IMR-90 (cell line): ENCODE measurements around the gene IL17A.
"Not testable (repeated sequence)": the region's sequence is repeated elsewhere in the genome, so short reads cannot be mapped to it uniquely, and the experiment has no call there.

Experiments
- BHLHE40 ChIP-seq: fragments of 150-350 bp; IDR thresholded peaks from 2 replicates; pipeline ENCODE4 v1.6.1; 2016; ENCODE audit warnings: mild to moderate bottlenecking, low read depth, low read length
- CEBPB ChIP-seq: IDR thresholded peaks from 2 replicates; pipeline ENCODE4 v1.6.1; 2012; ENCODE audit warnings: low read depth, low read length, improper control_type of control experiment
- MAFK ChIP-seq: IDR thresholded peaks from 2 replicates; pipeline ENCODE4 v1.6.1; 2012; ENCODE audit warnings: low read depth, low read length, improper control_type of control experiment
- POLR2A ChIP-seq: IDR thresholded peaks from 2 replicates; pipeline ENCODE4 v1.6.1; 2012; ENCODE audit warnings: mild to moderate bottlenecking, low read depth, low read length
- RCOR1 ChIP-seq: IDR thresholded peaks from 2 replicates; pipeline ENCODE4 v1.6.1; 2012; ENCODE audit warnings: mild to moderate bottlenecking, low read length, improper control_type of control experiment; ENCODE audit not compliant: insufficient replicate concordance
- TF ChIP-seq, protein P1 (sequence below): conservative IDR thresholded peaks from 2 replicates; pipeline ENCODE4 v1.5.1; 2012; ENCODE audit warnings: mild to moderate bottlenecking, low read depth, low read length, improper control_type of control experiment
- TF ChIP-seq, protein P2 (sequence below): fragments of 150-350 bp; IDR thresholded peaks from 2 replicates; pipeline ENCODE4 v1.6.1; 2017; ENCODE audit warnings: mild to moderate bottlenecking, antibody characterized with exemption, low read length, low read depth

DNA sequence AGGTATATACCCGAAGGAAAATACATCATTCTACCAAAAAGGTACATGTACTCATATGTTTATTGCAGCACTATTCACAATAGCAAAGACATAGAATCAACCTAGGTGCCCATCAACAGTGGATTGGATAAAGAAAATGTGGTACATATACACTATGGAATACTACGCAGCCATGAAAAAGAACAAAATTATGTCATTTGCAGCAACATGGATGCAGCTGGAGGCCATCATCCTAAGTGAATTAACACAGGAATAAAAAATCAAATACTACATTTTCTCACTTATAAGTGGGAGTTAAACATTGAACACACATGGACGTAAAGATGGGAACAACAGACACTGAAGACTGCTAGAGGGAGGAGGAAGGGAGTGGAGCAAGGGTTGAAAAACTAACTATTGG is 17.8 kb upstream of the IL17A start:
- TF ChIP-seq, protein P1, sequence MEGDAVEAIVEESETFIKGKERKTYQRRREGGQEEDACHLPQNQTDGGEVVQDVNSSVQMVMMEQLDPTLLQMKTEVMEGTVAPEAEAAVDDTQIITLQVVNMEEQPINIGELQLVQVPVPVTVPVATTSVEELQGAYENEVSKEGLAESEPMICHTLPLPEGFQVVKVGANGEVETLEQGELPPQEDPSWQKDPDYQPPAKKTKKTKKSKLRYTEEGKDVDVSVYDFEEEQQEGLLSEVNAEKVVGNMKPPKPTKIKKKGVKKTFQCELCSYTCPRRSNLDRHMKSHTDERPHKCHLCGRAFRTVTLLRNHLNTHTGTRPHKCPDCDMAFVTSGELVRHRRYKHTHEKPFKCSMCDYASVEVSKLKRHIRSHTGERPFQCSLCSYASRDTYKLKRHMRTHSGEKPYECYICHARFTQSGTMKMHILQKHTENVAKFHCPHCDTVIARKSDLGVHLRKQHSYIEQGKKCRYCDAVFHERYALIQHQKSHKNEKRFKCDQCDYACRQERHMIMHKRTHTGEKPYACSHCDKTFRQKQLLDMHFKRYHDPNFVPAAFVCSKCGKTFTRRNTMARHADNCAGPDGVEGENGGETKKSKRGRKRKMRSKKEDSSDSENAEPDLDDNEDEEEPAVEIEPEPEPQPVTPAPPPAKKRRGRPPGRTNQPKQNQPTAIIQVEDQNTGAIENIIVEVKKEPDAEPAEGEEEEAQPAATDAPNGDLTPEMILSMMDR: not testable (repeated sequence)
- TF ChIP-seq BHLHE40, POLR2A, RCOR1, MAFK, CEBPB: not testable (repeated sequence)
- TF ChIP-seq, protein P2, sequence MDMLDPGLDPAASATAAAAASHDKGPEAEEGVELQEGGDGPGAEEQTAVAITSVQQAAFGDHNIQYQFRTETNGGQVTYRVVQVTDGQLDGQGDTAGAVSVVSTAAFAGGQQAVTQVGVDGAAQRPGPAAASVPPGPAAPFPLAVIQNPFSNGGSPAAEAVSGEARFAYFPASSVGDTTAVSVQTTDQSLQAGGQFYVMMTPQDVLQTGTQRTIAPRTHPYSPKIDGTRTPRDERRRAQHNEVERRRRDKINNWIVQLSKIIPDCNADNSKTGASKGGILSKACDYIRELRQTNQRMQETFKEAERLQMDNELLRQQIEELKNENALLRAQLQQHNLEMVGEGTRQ: not testable (repeated sequence)
